ENCODE results near the gene CDKN2B.

CDKN2B gene

GRCh38 chr9:21991072-21991959 is 17.8 kb downstream of the CDKN2B start:
- no peak for DNase-seq (ENCODE audit: low read depth)
- no peak for TF ChIP-seq CTCF (IDR thresholded peaks at IDR 0.05; ENCODE audit: control insufficient read depth, extremely low read depth, insufficient read depth)
- no peak overlapping the region for H3K4me3 ChIP-seq (ENCODE audit: low read depth, low read length)

GRCh38 chr9:21989440-21990189 is 19.5 kb downstream of the CDKN2B start:
- TF ChIP-seq CTCF (IDR thresholded peaks at IDR 0.05; ENCODE audit: control insufficient read depth, extremely low read depth, insufficient read depth), result no peak

GRCh38 chr9:21988056-21988990 is 20.8 kb downstream of the CDKN2B start:
- DNase-seq (ENCODE audit: low read depth), result no peak
- TF ChIP-seq CTCF (IDR thresholded peaks at IDR 0.05; ENCODE audit: control insufficient read depth, extremely low read depth, insufficient read depth), result no peak
- H3K4me3 ChIP-seq (ENCODE audit: low read depth, low read length), result peak overlapping the region; percentile 45

More at GRCh38 chr9:21989440-21990189, 19.5 kb downstream of the CDKN2B start:
- no peak overlapping the region for H3K4me3 ChIP-seq (ENCODE audit: low read depth, low read length)
- DNase-seq (ENCODE audit: low read depth), result no peak

GRCh38 chr9:21985964-21986667 is 23.0 kb downstream of the CDKN2B start:
- TF ChIP-seq CTCF (IDR thresholded peaks at IDR 0.05; ENCODE audit: control insufficient read depth, extremely low read depth, insufficient read depth), result no peak
- no peak overlapping the region for H3K4me3 ChIP-seq (ENCODE audit: low read depth, low read length)
- no peak for DNase-seq (ENCODE audit: low read depth)

- TF ChIP-seq CTCF (IDR thresholded peaks at IDR 0.05; ENCODE audit: control insufficient read depth, extremely low read depth, insufficient read depth), result no peak
These were observed 25.0 kb downstream of the CDKN2B start for GRCh38 chr9:21984101-21984500.

GRCh38 chr9:21983561-21983935 is 25.6 kb downstream of the CDKN2B start:
- no peak overlapping the region for H3K4me3 ChIP-seq (ENCODE audit: low read depth, low read length)
- DNase-seq (ENCODE audit: low read depth), result no peak

More at GRCh38 chr9:21984101-21984500, 25.0 kb downstream of the CDKN2B start:
- no peak for DNase-seq (ENCODE audit: low read depth)
- H3K4me3 ChIP-seq (ENCODE audit: low read depth, low read length), result no peak overlapping the region

More at GRCh38 chr9:21983561-21983935, 25.6 kb downstream of the CDKN2B start:
- no peak for TF ChIP-seq CTCF (IDR thresholded peaks at IDR 0.05; ENCODE audit: control insufficient read depth, extremely low read depth, insufficient read depth)

All from LNCaP clone FGC (cell line).